WTC11 (cell line): ENCODE data around the gene KNL1.

Source experiments
- MXD4 ChIP-seq: fragments of 250-450 bp; sonication (Bioruptor Pico); IDR thresholded peaks from 2 replicates; pipeline ENCODE4 v1.8.0; 2021; ENCODE audit warnings: mild to moderate bottlenecking, moderate library complexity, borderline replicate concordance
- MYBL2 ChIP-seq: sonication (generic); formaldehyde crosslinking; IDR thresholded peaks from 2 replicates; pipeline ENCODE4 v1.8.1; 2023; ENCODE audit warnings: mild to moderate bottlenecking, moderate library complexity, missing genetic modification reagents
- SMAD3 ChIP-seq: sonication (generic); formaldehyde crosslinking; IDR thresholded peaks from 2 replicates; pipeline ENCODE4 v1.8.0; 2022; ENCODE audit warnings: missing genetic modification reagents, mild to moderate bottlenecking, borderline replicate concordance
- SP1 ChIP-seq: sonication (generic); formaldehyde crosslinking; conservative IDR thresholded peaks from 2 replicates; pipeline ENCODE4 v1.8.1; 2022; ENCODE audit warnings: missing genetic modification reagents
- ZNF416 ChIP-seq: fragments of 250-450 bp; sonication (Bioruptor Pico); IDR thresholded peaks from 2 replicates; pipeline ENCODE4 v1.9.0; 2021; ENCODE audit warnings: mild to moderate bottlenecking, inconsistent platforms
- TF ChIP-seq, protein P1 (sequence below): fragments of 200-600 bp; IDR thresholded peaks from 2 replicates; pipeline ENCODE4 v1.8.0; 2022; ENCODE audit warnings: antibody characterized with exemption
- TF ChIP-seq, protein P2 (sequence below): sonication (generic); formaldehyde crosslinking; IDR thresholded peaks from 2 replicates; pipeline ENCODE4 v1.8.1; 2023; ENCODE audit warnings: mild to moderate bottlenecking, missing genetic modification reagents, borderline replicate concordance
- TF ChIP-seq, protein P3 (sequence below): sonication (generic); formaldehyde crosslinking; IDR thresholded peaks from 2 replicates; pipeline ENCODE4 v1.8.1; 2023; ENCODE audit warnings: mild to moderate bottlenecking, missing genetic modification reagents, moderate library complexity
- TF ChIP-seq, protein P4 (sequence below): sonication (generic); formaldehyde crosslinking; conservative IDR thresholded peaks from 2 replicates; pipeline ENCODE4 v1.8.1; 2022; ENCODE audit warnings: mild to moderate bottlenecking, missing genetic modification reagents
- TF ChIP-seq, protein P5 (sequence below): sonication (generic); formaldehyde crosslinking; IDR thresholded peaks from 2 replicates; pipeline ENCODE4 v1.8.1; 2023; ENCODE audit warnings: mild to moderate bottlenecking, missing genetic modification reagents, moderate library complexity

DNA sequence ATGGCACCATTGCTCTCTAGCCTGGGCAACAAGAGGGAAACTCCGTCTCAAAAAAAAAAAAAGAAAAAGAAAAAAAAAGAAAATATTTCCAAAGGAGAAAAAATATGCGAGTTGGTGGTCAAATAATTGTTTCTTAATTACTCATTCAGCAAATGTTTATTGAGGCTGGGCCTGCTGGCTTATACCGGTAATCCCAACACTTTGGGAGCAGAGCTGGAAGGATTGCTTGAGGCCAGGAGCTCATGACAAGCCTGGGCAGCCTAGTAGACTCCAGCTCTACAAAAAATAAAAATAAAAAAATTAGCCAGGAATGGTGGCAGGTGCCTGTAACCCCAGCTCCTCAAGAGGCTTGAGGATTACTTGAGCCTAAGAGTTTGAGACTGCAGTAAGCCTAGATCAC lies 4.1 kb downstream of the KNL1 start:
- TF ChIP-seq, protein P1, sequence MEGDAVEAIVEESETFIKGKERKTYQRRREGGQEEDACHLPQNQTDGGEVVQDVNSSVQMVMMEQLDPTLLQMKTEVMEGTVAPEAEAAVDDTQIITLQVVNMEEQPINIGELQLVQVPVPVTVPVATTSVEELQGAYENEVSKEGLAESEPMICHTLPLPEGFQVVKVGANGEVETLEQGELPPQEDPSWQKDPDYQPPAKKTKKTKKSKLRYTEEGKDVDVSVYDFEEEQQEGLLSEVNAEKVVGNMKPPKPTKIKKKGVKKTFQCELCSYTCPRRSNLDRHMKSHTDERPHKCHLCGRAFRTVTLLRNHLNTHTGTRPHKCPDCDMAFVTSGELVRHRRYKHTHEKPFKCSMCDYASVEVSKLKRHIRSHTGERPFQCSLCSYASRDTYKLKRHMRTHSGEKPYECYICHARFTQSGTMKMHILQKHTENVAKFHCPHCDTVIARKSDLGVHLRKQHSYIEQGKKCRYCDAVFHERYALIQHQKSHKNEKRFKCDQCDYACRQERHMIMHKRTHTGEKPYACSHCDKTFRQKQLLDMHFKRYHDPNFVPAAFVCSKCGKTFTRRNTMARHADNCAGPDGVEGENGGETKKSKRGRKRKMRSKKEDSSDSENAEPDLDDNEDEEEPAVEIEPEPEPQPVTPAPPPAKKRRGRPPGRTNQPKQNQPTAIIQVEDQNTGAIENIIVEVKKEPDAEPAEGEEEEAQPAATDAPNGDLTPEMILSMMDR, result no peak
- TF ChIP-seq, protein P2, sequence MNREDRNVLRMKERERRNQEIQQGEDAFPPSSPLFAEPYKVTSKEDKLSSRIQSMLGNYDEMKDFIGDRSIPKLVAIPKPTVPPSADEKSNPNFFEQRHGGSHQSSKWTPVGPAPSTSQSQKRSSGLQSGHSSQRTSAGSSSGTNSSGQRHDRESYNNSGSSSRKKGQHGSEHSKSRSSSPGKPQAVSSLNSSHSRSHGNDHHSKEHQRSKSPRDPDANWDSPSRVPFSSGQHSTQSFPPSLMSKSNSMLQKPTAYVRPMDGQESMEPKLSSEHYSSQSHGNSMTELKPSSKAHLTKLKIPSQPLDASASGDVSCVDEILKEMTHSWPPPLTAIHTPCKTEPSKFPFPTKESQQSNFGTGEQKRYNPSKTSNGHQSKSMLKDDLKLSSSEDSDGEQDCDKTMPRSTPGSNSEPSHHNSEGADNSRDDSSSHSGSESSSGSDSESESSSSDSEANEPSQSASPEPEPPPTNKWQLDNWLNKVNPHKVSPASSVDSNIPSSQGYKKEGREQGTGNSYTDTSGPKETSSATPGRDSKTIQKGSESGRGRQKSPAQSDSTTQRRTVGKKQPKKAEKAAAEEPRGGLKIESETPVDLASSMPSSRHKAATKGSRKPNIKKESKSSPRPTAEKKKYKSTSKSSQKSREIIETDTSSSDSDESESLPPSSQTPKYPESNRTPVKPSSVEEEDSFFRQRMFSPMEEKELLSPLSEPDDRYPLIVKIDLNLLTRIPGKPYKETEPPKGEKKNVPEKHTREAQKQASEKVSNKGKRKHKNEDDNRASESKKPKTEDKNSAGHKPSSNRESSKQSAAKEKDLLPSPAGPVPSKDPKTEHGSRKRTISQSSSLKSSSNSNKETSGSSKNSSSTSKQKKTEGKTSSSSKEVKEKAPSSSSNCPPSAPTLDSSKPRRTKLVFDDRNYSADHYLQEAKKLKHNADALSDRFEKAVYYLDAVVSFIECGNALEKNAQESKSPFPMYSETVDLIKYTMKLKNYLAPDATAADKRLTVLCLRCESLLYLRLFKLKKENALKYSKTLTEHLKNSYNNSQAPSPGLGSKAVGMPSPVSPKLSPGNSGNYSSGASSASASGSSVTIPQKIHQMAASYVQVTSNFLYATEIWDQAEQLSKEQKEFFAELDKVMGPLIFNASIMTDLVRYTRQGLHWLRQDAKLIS (CRISPR knock-in tag), result no peak
- TF ChIP-seq, protein P3, sequence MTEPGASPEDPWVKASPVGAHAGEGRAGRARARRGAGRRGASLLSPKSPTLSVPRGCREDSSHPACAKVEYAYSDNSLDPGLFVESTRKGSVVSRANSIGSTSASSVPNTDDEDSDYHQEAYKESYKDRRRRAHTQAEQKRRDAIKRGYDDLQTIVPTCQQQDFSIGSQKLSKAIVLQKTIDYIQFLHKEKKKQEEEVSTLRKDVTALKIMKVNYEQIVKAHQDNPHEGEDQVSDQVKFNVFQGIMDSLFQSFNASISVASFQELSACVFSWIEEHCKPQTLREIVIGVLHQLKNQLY (CRISPR knock-in tag), result no peak
- no peak for TF ChIP-seq SMAD3 (CRISPR knock-in tag)
- TF ChIP-seq ZNF416, result no peak
- TF ChIP-seq, protein P4, sequence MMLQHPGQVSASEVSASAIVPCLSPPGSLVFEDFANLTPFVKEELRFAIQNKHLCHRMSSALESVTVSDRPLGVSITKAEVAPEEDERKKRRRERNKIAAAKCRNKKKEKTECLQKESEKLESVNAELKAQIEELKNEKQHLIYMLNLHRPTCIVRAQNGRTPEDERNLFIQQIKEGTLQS (CRISPR knock-in tag), result no peak
- no peak for TF ChIP-seq MYBL2 (CRISPR knock-in tag)
- TF ChIP-seq MXD4 (CRISPR knock-in tag), result no peak
- TF ChIP-seq, protein P5, sequence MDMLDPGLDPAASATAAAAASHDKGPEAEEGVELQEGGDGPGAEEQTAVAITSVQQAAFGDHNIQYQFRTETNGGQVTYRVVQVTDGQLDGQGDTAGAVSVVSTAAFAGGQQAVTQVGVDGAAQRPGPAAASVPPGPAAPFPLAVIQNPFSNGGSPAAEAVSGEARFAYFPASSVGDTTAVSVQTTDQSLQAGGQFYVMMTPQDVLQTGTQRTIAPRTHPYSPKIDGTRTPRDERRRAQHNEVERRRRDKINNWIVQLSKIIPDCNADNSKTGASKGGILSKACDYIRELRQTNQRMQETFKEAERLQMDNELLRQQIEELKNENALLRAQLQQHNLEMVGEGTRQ (CRISPR knock-in tag), result no peak
- no peak for TF ChIP-seq SP1 (CRISPR knock-in tag)
